ENCODE data around the gene KRT3. TPM values are rescaled to one million over a fixed set of nuclear protein-coding genes. Genes with fewer than 3 reads are reported as not detected.

The KRT3 gene
- total and polyA plus RNA-seq, 9 of the 15 experiments (the other 6 are each of a cell fraction or from before 2014, with no cell fraction given) = not detected

DNA sequence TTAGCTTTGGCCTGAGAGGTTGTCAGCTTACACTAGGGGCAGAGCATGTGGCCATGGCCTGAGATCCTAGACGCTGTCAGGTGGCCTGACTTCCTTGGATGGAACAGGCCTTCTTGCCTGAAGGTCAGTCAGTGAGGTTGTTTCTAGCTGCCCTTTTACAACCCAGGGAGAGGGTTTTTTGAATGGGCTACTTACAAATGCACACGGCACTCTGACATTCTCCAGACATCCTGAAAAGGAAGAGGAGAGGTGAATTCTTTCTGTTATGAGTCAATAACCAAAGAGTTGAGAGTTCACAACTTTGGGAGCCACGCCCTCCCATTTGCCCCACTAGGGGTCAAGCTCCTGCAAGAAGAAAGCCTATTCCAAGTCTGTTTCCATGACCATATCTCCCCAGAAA, 26.6 kb downstream of the KRT3 start:
- Histone ChIP-seq H3K27ac (ENCODE audit: extremely low read depth, low read depth, low read length) (no peak overlapping the region), H3K9me1 (ENCODE audit: control insufficient read depth, insufficient read depth, low read length) (no peaks in the 10 kb centered on the region), H3K79me2 (ENCODE audit: control insufficient read depth, insufficient read depth, low read length) (no peaks in the 10 kb centered on the region), H3K4me3 (no peak overlapping the region), H2AFZ (ENCODE audit: low read depth, low read length) (no peak overlapping the region), H3K9me3 (replicated peaks; ENCODE audit: control insufficient read depth, insufficient read depth, low read depth, low read length) (no peaks in the 10 kb centered on the region), H3K9ac (ENCODE audit: insufficient read depth in 1 of 2, low read depth in 2 of 2, low read length in 2 of 2) (no peak overlapping the region), H3K36me3 (ENCODE audit: control insufficient read depth, insufficient read depth, low read length) (no peaks in the 10 kb centered on the region), H4K20me1 (replicated peaks; ENCODE audit: control insufficient read depth, insufficient read depth, low read length) (no peaks in the 10 kb centered on the region; the same call in 1 of the 2 replicates), H3K4me2 (ENCODE audit: insufficient read depth, low read length) (no peak overlapping the region), H3K4me1 (replicated peaks in 1 of 2; ENCODE audit: control insufficient read depth in 2 of 2, insufficient read depth in 2 of 2, low read length in 2 of 2) (no peaks in the 10 kb centered on the region), H3K27me3 (ENCODE audit: control insufficient read depth in 2 of 2, insufficient read depth in 2 of 2, low read length in 2 of 2) (peaks cover 16 to 49% of the 10 kb centered on the region in 2 experiments)
- POLR2A ChIA-PET = interaction anchor here (0.5 to 0.6 kb wide), 2 partner anchors 238 to 620 kb away, joined by 3 to 4 read pairs; no protein-coding TSS in a partner anchor
- FAIRE-seq (no peak), DNase-seq (ENCODE audit: extremely low read depth in 1 of 4, low spot score in 3 of 4) (no peak), ATAC-seq (no peak)
- intact Hi-C loops (cut with micrococcal nuclease) = no loop called here
- in situ Hi-C loops (cut with MboI) = no loop called here
- CTCF ChIA-PET (ENCODE audit: low intra/inter-chr PET ratio) = no interaction called here
- 0% methylated on average over 3 of the region's 3 CpGs for whole genome bisulfite sequencing (ENCODE audit: insufficient coverage, low coverage, missing lambda C conversion rate)
- no peak for TF ChIP-seq L3MBTL2 (IDR thresholded peaks at IDR 0.05)
- TF ChIP-seq, protein P1, sequence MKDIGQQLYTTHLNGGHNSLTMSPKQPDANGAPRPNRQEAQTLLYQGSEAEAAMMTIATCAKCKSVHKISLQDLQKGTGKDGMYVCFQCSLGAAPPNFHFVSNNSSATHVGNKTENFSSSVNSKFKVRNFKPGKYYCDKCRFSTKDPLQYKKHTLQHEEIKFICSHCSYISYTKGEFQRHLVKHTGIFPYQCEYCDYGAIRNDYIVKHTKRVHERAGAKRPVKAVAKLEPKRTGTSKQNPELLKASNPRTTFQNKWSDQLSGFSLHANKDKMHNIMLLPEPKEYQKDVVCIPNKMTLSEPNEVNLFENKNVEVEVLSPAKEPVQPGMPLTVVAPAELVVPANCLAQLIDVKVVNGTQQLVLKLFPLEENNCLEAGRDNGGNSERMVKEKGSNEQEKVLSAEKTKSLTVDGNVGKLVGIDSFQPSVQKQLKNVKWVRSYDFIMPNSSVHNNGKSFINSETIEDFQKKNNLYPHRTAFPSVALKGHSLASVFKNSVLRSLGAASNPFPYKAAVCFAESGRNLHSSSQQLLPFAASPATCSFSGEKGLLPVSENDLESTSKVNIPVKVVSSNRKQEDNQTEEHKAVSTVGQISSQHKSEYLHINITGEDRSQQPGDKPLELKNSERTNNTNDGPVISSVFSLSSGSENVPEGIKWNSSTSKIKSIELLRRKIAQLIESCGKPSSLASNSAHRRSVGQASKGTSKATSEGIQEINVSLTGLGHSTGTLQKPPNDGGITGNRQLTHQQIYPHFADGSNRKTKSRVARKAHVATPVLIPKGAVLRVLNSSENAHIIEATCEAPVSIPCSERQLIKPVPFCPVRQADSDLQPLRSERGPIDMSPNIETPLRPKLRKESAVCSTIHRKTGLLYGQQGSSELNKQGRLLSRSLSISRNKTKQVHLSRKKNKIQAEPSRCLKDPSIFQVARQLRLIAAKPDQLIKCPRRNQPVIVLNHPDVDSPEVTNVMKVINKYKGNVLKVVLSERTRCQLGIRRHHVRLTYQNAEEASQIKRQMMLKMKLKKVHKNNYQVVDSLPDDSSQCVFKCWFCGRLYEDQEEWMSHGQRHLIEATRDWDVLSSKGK (CRISPR knock-in tag; IDR thresholded peaks at IDR 0.05) = no peak
- no peak for TF ChIP-seq CBX2 (IDR thresholded peaks at IDR 0.05; ENCODE audit: insufficient read depth, low read length, poor library complexity, severe bottlenecking)
- TF ChIP-seq SMARCC2 (IDR thresholded peaks at IDR 0.05; ENCODE audit: low read depth) = no peak
- TF ChIP-seq SIN3A (IDR thresholded peaks at IDR 0.05; ENCODE audit: borderline replicate concordance in 2 of 2, control insufficient read depth in 1 of 2, low read depth in 2 of 2, low read length in 2 of 2) = no peak
- no peak for TF ChIP-seq SAFB (IDR thresholded peaks at IDR 0.05; ENCODE audit: borderline replicate concordance, low read depth, low read length)
- TF ChIP-seq, protein P2, sequence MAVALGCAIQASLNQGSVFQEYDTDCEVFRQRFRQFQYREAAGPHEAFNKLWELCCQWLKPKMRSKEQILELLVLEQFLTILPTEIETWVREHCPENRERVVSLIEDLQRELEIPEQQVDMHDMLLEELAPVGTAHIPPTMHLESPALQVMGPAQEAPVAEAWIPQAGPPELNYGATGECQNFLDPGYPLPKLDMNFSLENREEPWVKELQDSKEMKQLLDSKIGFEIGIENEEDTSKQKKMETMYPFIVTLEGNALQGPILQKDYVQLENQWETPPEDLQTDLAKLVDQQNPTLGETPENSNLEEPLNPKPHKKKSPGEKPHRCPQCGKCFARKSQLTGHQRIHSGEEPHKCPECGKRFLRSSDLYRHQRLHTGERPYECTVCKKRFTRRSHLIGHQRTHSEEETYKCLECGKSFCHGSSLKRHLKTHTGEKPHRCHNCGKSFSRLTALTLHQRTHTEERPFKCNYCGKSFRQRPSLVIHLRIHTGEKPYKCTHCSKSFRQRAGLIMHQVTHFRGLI (CRISPR knock-in tag; IDR thresholded peaks at IDR 0.05) = no peak
- TF ChIP-seq GABPB1 (CRISPR knock-in tag; IDR thresholded peaks at IDR 0.05) = no peak
- TF ChIP-seq, protein P3, sequence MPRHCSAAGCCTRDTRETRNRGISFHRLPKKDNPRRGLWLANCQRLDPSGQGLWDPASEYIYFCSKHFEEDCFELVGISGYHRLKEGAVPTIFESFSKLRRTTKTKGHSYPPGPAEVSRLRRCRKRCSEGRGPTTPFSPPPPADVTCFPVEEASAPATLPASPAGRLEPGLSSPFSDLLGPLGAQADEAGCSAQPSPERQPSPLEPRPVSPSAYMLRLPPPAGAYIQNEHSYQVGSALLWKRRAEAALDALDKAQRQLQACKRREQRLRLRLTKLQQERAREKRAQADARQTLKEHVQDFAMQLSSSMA (CRISPR knock-in tag; IDR thresholded peaks at IDR 0.05) = no peak
- no TSS peak for BruUV-seq (replicated peaks)
